Activated CD4-positive, alpha-beta memory T cell treated with anti-CD3 and anti-CD28 coated beads for 36 hours (primary cell): Measurements from ENCODE around the gene ZNF248. TPM values are rescaled to one million over a fixed set of nuclear protein-coding genes. Genes with fewer than 3 reads are reported as not detected.
"Not testable (repeated sequence)": the region's sequence is repeated elsewhere in the genome, so short reads cannot be mapped to it uniquely, and the experiment has no call there.

Experiments
- CTCF ChIA-PET: fragments of 350-600 bp; sonication (Branson Sonifier 250); formaldehyde crosslinking; loops from one replicate; lab custom pipeline; 2021; ENCODE audit warnings: antibody characterized with exemption, inconsistent platforms; lab: Charles Lee
- POLR2A ChIA-PET: fragments of 350-600 bp; sonication (Branson Sonifier 250); formaldehyde crosslinking; loops from one replicate; lab custom pipeline; 2021; ENCODE audit warnings: antibody characterized with exemption; lab: Charles Lee
- DNase-seq: peaks from one replicate; pipeline ENCODE4 v3.0.0-alpha.2; 2020
- H3K27ac Mint-ChIP-seq: one replicate; pipeline ENCODE4 v1.8.0; 2021; ENCODE audit warnings: mixed read lengths
- H3K27me3 Mint-ChIP-seq: one replicate; pipeline ENCODE4 v1.8.0; 2021; ENCODE audit warnings: mixed read lengths
- H3K36me3 Mint-ChIP-seq: one replicate; pipeline ENCODE4 v1.8.0; 2021; ENCODE audit warnings: mixed read lengths
- H3K4me1 Mint-ChIP-seq: one replicate; pipeline ENCODE4 v1.8.0; 2021; ENCODE audit warnings: low read depth, mixed read lengths
- H3K4me3 Mint-ChIP-seq: one replicate; pipeline ENCODE4 v1.8.0; 2021; ENCODE audit warnings: mild to moderate bottlenecking, mixed read lengths
- H3K9me3 Mint-ChIP-seq: one replicate; pipeline ENCODE4 v1.8.0; 2021; ENCODE audit warnings: mixed read lengths
- intact Hi-C: fragments of 100-400 bp; cut with micrococcal nuclease; formaldehyde crosslinking; loops from one replicate; pipeline ENCODE4 v1.15.1; 2023
- total RNA-seq, 2 experiments: library from RNA; stranded (reverse); gene quantifications; one replicate each; pipeline ENCODE4 v1.2.3, GENCODE V29; 2021

Gene ZNF248
- total RNA-seq, 2 experiments from 2014 or later: 6.1 to 7.4 TPM

GRCh38 chr10:37762287-37762686 is 95.1 kb downstream of the ZNF248 start:
- Mint-ChIP-seq H3K9me3 (peaks cover 66% of the 10 kb centered on the region), H3K27ac (no peak overlapping the region), H3K27me3 (no peaks in the 10 kb centered on the region), H3K4me3 (no peak overlapping the region), H3K36me3 (peaks cover 17% of the 10 kb centered on the region), H3K4me1 (no peaks in the 10 kb centered on the region)
- intact Hi-C loops: no loop called here
- CTCF ChIA-PET: no interaction called here
- DNase-seq: no peak
- POLR2A ChIA-PET: no interaction called here

DNA sequence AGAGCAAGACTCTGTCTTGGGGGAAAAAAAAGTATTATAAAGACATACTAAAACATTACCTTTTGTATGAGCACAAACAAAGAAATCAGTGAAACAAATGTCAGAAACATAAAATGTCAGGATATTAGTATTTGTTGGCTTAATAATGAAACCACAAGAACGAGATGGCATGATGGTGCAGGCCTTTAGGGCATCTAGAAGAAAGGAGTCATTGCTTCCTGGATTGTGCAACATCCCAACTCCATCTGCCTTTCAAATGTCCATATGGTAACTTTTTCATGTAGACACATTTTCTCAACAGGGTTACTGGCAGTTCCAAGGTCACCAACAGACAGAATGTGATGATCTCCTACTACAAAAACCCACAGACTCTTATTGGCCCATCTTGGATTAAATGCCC is 96.6 kb downstream of the ZNF248 start:
- CTCF ChIA-PET: no interaction called here

GRCh38 chr10:37758074-37758473 is 99.3 kb downstream of the ZNF248 start:
- Mint-ChIP-seq H3K4me1 (no peaks in the 10 kb centered on the region), H3K9me3 (peaks cover 60% of the 10 kb centered on the region), H3K4me3 (no peak overlapping the region), H3K36me3 (peaks cover 11% of the 10 kb centered on the region), H3K27ac (no peak overlapping the region), H3K27me3 (no peaks in the 10 kb centered on the region)
- no peak for DNase-seq
- intact Hi-C loops: no loop called here
- ChIA-PET CTCF (no interaction called here), POLR2A (no interaction called here)

More for the DNA sequence above, 96.6 kb downstream of the ZNF248 start:
- no peaks in the 10 kb centered on the region for H3K27me3 Mint-ChIP-seq
- H3K4me3 Mint-ChIP-seq: no peak overlapping the region
- peaks cover 19% of the 10 kb centered on the region for H3K36me3 Mint-ChIP-seq
- H3K27ac Mint-ChIP-seq: no peak overlapping the region
- no peaks in the 10 kb centered on the region for H3K4me1 Mint-ChIP-seq
- POLR2A ChIA-PET: no interaction called here
- no peak for DNase-seq
- intact Hi-C loops: no loop called here
- H3K9me3 Mint-ChIP-seq: peaks cover 65% of the 10 kb centered on the region

DNA sequence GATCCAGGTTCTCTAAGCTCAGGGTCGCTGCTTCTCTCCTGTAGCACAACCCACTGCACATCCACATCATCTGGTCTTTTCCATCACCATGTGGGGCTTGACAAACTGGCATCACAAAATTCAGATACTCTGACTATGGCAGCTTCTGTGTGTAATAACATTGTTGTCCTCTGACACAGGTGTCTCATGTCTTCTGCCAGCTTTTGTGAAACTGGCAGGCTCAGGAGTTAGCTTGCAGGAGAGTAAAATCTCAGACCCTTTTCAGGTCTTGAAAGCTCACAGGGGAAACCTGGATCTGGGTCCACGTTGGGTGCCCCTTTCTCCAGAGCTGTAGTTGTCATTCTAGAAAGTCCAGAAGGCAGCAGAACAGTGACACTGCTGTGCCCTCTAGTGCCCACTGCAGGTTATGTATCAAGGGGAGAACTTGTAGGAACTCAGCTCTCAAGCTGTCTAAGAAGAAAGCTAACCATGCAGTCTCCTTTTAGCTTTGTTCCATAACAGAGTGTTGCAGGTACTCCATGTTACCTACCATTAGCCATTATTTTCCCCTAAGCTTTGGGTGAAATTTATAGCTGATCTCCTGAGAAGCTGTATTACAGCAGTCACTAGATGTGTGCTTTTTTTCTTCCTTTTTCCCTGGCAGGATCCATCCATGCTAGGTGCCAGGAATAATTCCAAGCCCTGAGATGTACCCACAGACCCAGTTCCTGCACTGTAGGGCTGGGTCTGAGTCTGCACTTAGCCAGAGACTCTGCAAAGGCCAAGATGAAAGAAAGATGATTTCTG is 102.7 kb downstream of the ZNF248 start:
- Mint-ChIP-seq H3K9me3 (peaks cover 49% of the 10 kb centered on the region), H3K4me1 (no peaks in the 10 kb centered on the region), H3K36me3 (peaks cover 9% of the 10 kb centered on the region), H3K4me3 (no peak overlapping the region), H3K27me3 (no peaks in the 10 kb centered on the region), H3K27ac (no peak overlapping the region)
- DNase-seq: no peak
- ChIA-PET POLR2A (no interaction called here), CTCF (interaction anchor here (0.6 kb wide), 1 partner anchor 1270 kb away, joined by 3 read pairs; no protein-coding TSS in a partner anchor)
- intact Hi-C loops: no loop called here

DNA sequence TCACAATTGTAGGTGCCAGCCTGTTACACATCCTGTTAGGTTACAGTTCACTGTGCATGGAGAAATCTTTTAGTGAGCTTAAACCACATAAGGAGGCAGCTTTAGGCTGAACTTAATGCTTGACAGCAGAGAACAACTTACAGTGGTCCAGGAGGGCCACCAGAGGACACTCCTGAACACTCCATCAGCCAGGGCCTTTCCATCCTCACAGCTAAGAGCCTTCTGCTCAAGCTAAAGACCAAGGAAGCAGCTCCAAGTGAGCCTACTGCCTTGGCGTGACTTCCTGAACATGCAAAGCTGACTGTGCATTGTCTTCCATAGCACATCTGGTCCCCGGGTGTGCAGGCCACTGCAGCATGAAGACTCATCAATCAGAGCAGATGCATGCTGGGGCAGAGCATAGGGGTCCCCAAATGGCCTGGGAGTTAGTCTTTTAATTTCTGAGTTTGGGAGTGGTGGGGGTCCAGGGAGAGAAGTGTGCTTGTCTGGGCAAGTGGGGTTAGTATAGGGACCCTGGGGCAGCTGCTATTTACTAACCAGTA is 105.0 kb downstream of the ZNF248 start:
- H3K4me3 Mint-ChIP-seq: no peak overlapping the region
- CTCF ChIA-PET: interaction anchor here (0.6 kb wide), 1 partner anchor 18 kb away, joined by 4 read pairs; no protein-coding TSS in a partner anchor
- H3K36me3 Mint-ChIP-seq: peaks cover 7% of the 10 kb centered on the region
- intact Hi-C loops: no loop called here
- H3K9me3 Mint-ChIP-seq: peaks cover 43% of the 10 kb centered on the region
- H3K4me1 Mint-ChIP-seq: no peaks in the 10 kb centered on the region
- H3K27me3 Mint-ChIP-seq: no peaks in the 10 kb centered on the region
- H3K27ac Mint-ChIP-seq: no peak overlapping the region
- POLR2A ChIA-PET: no interaction called here
- no peak for DNase-seq

- Mint-ChIP-seq H3K4me1 (no peaks in the 10 kb centered on the region), H3K4me3 (no peak overlapping the region), H3K9me3 (peaks cover 35% of the 10 kb centered on the region), H3K27ac (no peak overlapping the region), H3K36me3 (no peaks in the 10 kb centered on the region), H3K27me3 (no peaks in the 10 kb centered on the region)
- intact Hi-C loops: no loop called here
- DNase-seq: no peak
- ChIA-PET CTCF (no interaction called here), POLR2A (no interaction called here)
Observed at GRCh38 chr10:37748170-37748569, 109.2 kb downstream of the ZNF248 start.

- no peak overlapping the region for H3K27ac Mint-ChIP-seq
- intact Hi-C loops: no loop called here
- no peak for DNase-seq
- CTCF ChIA-PET: no interaction called here
- no peaks in the 10 kb centered on the region for H3K36me3 Mint-ChIP-seq
- POLR2A ChIA-PET: no interaction called here
- no peak overlapping the region for H3K4me3 Mint-ChIP-seq
- no peaks in the 10 kb centered on the region for H3K4me1 Mint-ChIP-seq
- H3K9me3 Mint-ChIP-seq: peaks cover 33% of the 10 kb centered on the region
- no peaks in the 10 kb centered on the region for H3K27me3 Mint-ChIP-seq
Observed at GRCh38 chr10:37747081-37747480, 110.3 kb downstream of the ZNF248 start.

DNA sequence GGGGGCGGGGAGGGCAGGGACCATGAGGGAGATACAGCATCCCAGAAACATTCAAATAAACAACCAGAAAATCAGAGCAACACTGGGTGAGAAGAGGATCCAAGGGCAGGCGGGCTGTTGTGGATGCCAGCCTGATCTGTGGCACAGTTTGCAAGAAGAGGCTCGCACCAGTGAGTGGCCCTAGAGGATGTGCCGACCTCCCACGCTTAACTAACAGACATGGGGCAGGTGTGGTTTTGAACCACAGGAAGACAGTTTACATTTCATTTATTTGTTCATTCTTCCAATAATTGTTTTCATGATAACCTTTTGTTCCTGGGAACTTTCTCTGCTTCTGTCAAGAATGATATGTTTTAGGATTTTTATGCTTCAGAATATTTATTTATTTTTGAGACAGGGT is 115.6 kb downstream of the ZNF248 start:
- DNase-seq: no peak
- H3K27ac Mint-ChIP-seq: no peak overlapping the region
- ChIA-PET CTCF (no interaction called here), POLR2A (no interaction called here)
- H3K4me1 Mint-ChIP-seq: no peaks in the 10 kb centered on the region
- no peaks in the 10 kb centered on the region for H3K27me3 Mint-ChIP-seq
- H3K4me3 Mint-ChIP-seq: no peak overlapping the region
- peaks cover 13% of the 10 kb centered on the region for H3K9me3 Mint-ChIP-seq
- intact Hi-C loops: no loop called here
- no peaks in the 10 kb centered on the region for H3K36me3 Mint-ChIP-seq

GRCh38 chr10:37739181-37739580 is 118.2 kb downstream of the ZNF248 start:
- ChIA-PET CTCF (no interaction called here), POLR2A (no interaction called here)
- no peak for DNase-seq
- H3K27ac Mint-ChIP-seq: no peak overlapping the region
- H3K4me1 Mint-ChIP-seq: no peaks in the 10 kb centered on the region
- intact Hi-C loops: no loop called here
- peaks cover 6% of the 10 kb centered on the region for H3K9me3 Mint-ChIP-seq
- no peak overlapping the region for H3K4me3 Mint-ChIP-seq
- no peaks in the 10 kb centered on the region for H3K36me3 Mint-ChIP-seq
- H3K27me3 Mint-ChIP-seq: no peaks in the 10 kb centered on the region

DNA sequence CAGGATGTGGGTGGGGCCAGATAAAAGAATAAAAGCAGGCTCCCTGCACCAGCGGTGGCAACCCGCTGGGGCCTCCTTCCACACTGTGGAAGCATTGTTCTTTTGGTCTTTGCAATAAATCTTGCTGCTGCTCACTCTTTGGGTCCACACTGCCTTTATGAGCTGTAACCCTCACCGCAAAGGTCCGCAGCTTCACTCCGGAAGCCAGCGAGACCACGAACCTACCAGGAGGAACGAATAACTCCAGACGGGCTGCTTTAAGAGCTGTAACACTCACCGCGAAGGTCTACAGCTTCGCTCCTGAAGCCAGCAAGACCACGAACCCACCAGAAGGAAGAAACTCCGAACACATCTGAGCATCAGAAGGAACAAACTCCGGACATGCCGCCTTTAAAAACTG is 119.2 kb downstream of the ZNF248 start:
- H3K27me3 Mint-ChIP-seq, H3K4me1 Mint-ChIP-seq, DNase-seq, H3K9me3 Mint-ChIP-seq, intact Hi-C loops, POLR2A ChIA-PET, H3K4me3 Mint-ChIP-seq, H3K36me3 Mint-ChIP-seq, H3K27ac Mint-ChIP-seq: not testable (repeated sequence)
- CTCF ChIA-PET: interaction anchor here (0.9 kb wide), 1 partner anchor 55 kb away, joined by 3 read pairs; no protein-coding TSS in a partner anchor

GRCh38 chr10:37737336-37737735 is 120.1 kb downstream of the ZNF248 start:
- CTCF ChIA-PET: no interaction called here
- no peak overlapping the region for H3K4me3 Mint-ChIP-seq

DNA sequence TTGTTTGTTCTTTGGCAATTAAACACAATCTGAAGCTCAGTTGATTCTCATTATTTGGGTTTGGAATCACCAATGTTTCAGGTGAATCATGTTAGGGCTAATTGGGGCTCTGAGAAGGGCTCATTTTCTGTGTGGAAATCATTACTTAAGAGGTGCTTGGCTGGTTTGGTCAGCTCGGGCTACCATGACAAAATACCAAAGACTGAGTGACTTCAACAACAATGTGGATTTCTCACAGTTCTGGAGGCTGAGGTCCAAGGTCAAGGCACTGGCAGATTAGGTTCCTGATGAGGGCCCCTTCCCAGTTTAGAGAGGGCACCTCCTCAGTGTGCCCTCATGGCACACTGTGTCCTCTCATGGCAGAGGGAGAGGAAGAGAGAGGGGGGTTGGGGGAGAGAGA is 121.3 kb downstream of the ZNF248 start:
- intact Hi-C loops: no loop called here
- Mint-ChIP-seq H3K4me3 (no peak overlapping the region), H3K27me3 (no peaks in the 10 kb centered on the region), H3K36me3 (no peaks in the 10 kb centered on the region), H3K9me3 (no peaks in the 10 kb centered on the region), H3K4me1 (no peaks in the 10 kb centered on the region), H3K27ac (no peak overlapping the region)
- ChIA-PET CTCF (no interaction called here), POLR2A (no interaction called here)
- no peak for DNase-seq

More at GRCh38 chr10:37737336-37737735, 120.1 kb downstream of the ZNF248 start:
- no peak overlapping the region for H3K27ac Mint-ChIP-seq
- intact Hi-C loops: no loop called here
- POLR2A ChIA-PET: no interaction called here
- no peaks in the 10 kb centered on the region for H3K36me3 Mint-ChIP-seq
- H3K9me3 Mint-ChIP-seq: peaks cover 2% of the 10 kb centered on the region
- no peaks in the 10 kb centered on the region for H3K4me1 Mint-ChIP-seq
- no peaks in the 10 kb centered on the region for H3K27me3 Mint-ChIP-seq
- DNase-seq: no peak

GRCh38 chr10:37734971-37735370 is 122.4 kb downstream of the ZNF248 start:
- ChIA-PET POLR2A (no interaction called here), CTCF (interaction anchor here (0.6 kb wide), 1 partner anchor 17 kb away, joined by 4 read pairs; no protein-coding TSS in a partner anchor)
- H3K27me3 Mint-ChIP-seq: no peaks in the 10 kb centered on the region
- H3K36me3 Mint-ChIP-seq: no peaks in the 10 kb centered on the region
- intact Hi-C loops: no loop called here
- H3K4me3 Mint-ChIP-seq: no peak overlapping the region
- H3K9me3 Mint-ChIP-seq: no peaks in the 10 kb centered on the region
- H3K27ac Mint-ChIP-seq: no peak overlapping the region
- H3K4me1 Mint-ChIP-seq: no peaks in the 10 kb centered on the region
- DNase-seq: no peak
